Astrocyte (in vitro differentiated cells and primary cell): ENCODE measurements around the gene PRKG1. TPM values are rescaled to one million over a fixed set of nuclear protein-coding genes. Genes with fewer than 3 reads are reported as not detected.

Experiments used
- DNase-seq: peaks from one replicate; pipeline ENCODE4 v3.0.0-alpha.2; 2010; ENCODE audit warnings: low read depth
- FAIRE-seq: peaks from 2 replicates; lab custom pipeline; 2011; peaks lifted over from hg19 to GRCh38; lab: Jason Lieb, UNC
- H2AFZ ChIP-seq: 2 replicates; pipeline ENCODE4 v1.6.0; 2012; ENCODE audit warnings: low read depth, low read length, inconsistent platforms
- H3K27ac ChIP-seq: 2 replicates; pipeline ENCODE4 v1.5.1; 2011; ENCODE audit warnings: low read depth, low read length, inconsistent platforms
- H3K27me3 ChIP-seq: 2 replicates; pipeline ENCODE4 v1.6.0; 2011; ENCODE audit warnings: low read length, inconsistent platforms; ENCODE audit not compliant: insufficient read depth
- H3K36me3 ChIP-seq: 2 replicates; pipeline ENCODE4 v1.5.1; 2011; ENCODE audit warnings: low read length, inconsistent platforms; ENCODE audit not compliant: insufficient read depth
- H3K4me1 ChIP-seq: 2 replicates; pipeline ENCODE4 v1.5.1; 2011; ENCODE audit warnings: low read length, inconsistent platforms; ENCODE audit not compliant: insufficient read depth
- H3K4me2 ChIP-seq: 2 replicates; pipeline ENCODE4 v1.6.0; 2012; ENCODE audit warnings: low read length, inconsistent platforms
- H3K4me3 ChIP-seq: 2 replicates; pipeline ENCODE4 v1.5.1; 2011; ENCODE audit warnings: low read depth, mild to moderate bottlenecking, low read length, inconsistent platforms; ENCODE audit not compliant: insufficient read depth
- H3K79me2 ChIP-seq: 2 replicates; pipeline ENCODE4 v1.6.0; 2012; ENCODE audit warnings: mild to moderate bottlenecking, low read length, inconsistent platforms; ENCODE audit not compliant: insufficient read depth
- H3K9ac ChIP-seq: 2 replicates; pipeline ENCODE4 v1.6.0; 2012; ENCODE audit warnings: mild to moderate bottlenecking, low read length, inconsistent platforms
- H3K9me3 ChIP-seq: 2 replicates; pipeline ENCODE4 v1.5.1; 2012; ENCODE audit warnings: low read depth, mild to moderate bottlenecking, low read length, inconsistent platforms; ENCODE audit not compliant: insufficient read depth
- H4K20me1 ChIP-seq: 2 replicates; pipeline ENCODE4 v1.6.0; 2012; ENCODE audit warnings: low read length, inconsistent platforms; ENCODE audit not compliant: insufficient read depth
- H3K27ac Mint-ChIP-seq: one replicate; pipeline ENCODE4 v1.8.0; 2021; ENCODE audit warnings: mild to moderate bottlenecking, mixed read lengths; ENCODE audit not compliant: unreplicated experiment
- H3K27me3 Mint-ChIP-seq: one replicate; pipeline ENCODE4 v1.8.0; 2021; ENCODE audit warnings: low read depth, mixed read lengths; ENCODE audit not compliant: unreplicated experiment
- H3K36me3 Mint-ChIP-seq: one replicate; pipeline ENCODE4 v1.8.0; 2021; ENCODE audit warnings: low read depth, mixed read lengths; ENCODE audit not compliant: unreplicated experiment
- H3K4me1 Mint-ChIP-seq: one replicate; pipeline ENCODE4 v1.8.0; 2021; ENCODE audit warnings: low read depth, mixed read lengths; ENCODE audit not compliant: unreplicated experiment
- H3K4me3 Mint-ChIP-seq: one replicate; pipeline ENCODE4 v1.8.0; 2021; ENCODE audit warnings: mild to moderate bottlenecking, moderate library complexity, mixed read lengths; ENCODE audit not compliant: unreplicated experiment
- H3K9me3 Mint-ChIP-seq: one replicate; pipeline ENCODE4 v1.8.0; 2021; ENCODE audit warnings: mild to moderate bottlenecking, mixed read lengths; ENCODE audit not compliant: unreplicated experiment
- CTCF ChIP-seq: IDR thresholded peaks from 2 replicates; pipeline ENCODE4 v1.5.1; 2011; ENCODE audit warnings: low read depth, mild to moderate bottlenecking, inconsistent platforms, low read length, moderate library complexity; ENCODE audit not compliant: insufficient read depth
- EZH2 ChIP-seq: IDR thresholded peaks from 2 replicates; pipeline ENCODE4 v1.6.1; 2012; ENCODE audit warnings: mild to moderate bottlenecking, low read length, inconsistent platforms; ENCODE audit not compliant: insufficient read depth
- total RNA-seq: library from RNA; stranded (reverse); gene quantifications from 2 replicates; pipeline ENCODE4 v1.2.1, GENCODE V29; 2021

The PRKG1 gene
- total RNA-seq, 1 donor from 2014 or later: 3.1 TPM

DNA sequence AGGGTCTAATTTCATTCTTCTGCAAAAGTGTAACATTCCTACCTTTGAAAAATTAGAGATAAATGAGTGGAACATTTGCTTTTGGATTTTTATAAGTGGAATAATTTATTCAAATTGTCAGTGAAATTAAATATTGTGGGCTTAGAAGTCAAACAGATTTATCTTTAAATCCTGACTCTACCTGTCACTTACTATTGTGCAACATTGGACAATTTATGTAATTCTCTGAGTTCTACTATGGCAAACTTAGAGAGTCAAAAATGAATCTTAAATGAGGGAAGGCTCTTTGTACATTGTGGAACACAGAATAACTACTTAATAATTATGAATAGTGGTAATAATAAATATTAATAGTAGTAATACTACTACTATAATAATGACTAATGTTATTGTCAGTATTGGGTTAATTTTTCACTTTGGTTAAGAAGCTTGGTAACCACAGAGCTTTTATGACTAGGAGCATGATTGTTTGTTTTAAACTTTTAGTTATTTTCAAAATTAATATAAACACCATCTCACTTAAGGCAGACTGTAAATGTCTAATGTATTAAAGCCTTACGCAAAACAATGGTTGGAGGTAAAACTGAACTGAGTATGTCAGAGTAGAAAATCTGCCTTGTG, 70.0 kb downstream of the PRKG1 start:
- DNase-seq (no peak), FAIRE-seq (no peak)
- no peaks in the 10 kb centered on the region for H3K9me3 ChIP-seq
- no peak for TF ChIP-seq CTCF
- no peak for TF ChIP-seq EZH2
- Mint-ChIP-seq H3K4me3 (no peak overlapping the region), H3K27me3 (no peaks in the 10 kb centered on the region), H3K4me1 (no peaks in the 10 kb centered on the region), H3K9me3 (no peaks in the 10 kb centered on the region), H3K27ac (no peak overlapping the region), H3K36me3 (no peaks in the 10 kb centered on the region)
- H3K4me1 ChIP-seq: no peaks in the 10 kb centered on the region
- H3K4me2 ChIP-seq: no peak overlapping the region
- no peaks in the 10 kb centered on the region for H3K79me2 ChIP-seq
- H3K27ac ChIP-seq: no peak overlapping the region
- H3K27me3 ChIP-seq: no peaks in the 10 kb centered on the region
- no peaks in the 10 kb centered on the region for H4K20me1 ChIP-seq
- no peak overlapping the region for H2AFZ ChIP-seq
- no peak overlapping the region for H3K4me3 ChIP-seq
- no peak overlapping the region for H3K9ac ChIP-seq
- no peaks in the 10 kb centered on the region for H3K36me3 ChIP-seq

- H3K9me3 ChIP-seq: no peaks in the 10 kb centered on the region
- H3K4me3 ChIP-seq: no peak overlapping the region
- Mint-ChIP-seq H3K4me1 (no peaks in the 10 kb centered on the region), H3K4me3 (no peak overlapping the region), H3K27me3 (no peaks in the 10 kb centered on the region), H3K27ac (no peak overlapping the region), H3K9me3 (no peaks in the 10 kb centered on the region), H3K36me3 (no peaks in the 10 kb centered on the region)
- DNase-seq (no peak), FAIRE-seq (no peak)
- no peaks in the 10 kb centered on the region for H3K27me3 ChIP-seq
- H4K20me1 ChIP-seq: no peaks in the 10 kb centered on the region
- H2AFZ ChIP-seq: no peak overlapping the region
- H3K79me2 ChIP-seq: no peaks in the 10 kb centered on the region
- no peak overlapping the region for H3K9ac ChIP-seq
- no peak overlapping the region for H3K27ac ChIP-seq
- TF ChIP-seq CTCF: no peak
- no peak for TF ChIP-seq EZH2
- H3K4me1 ChIP-seq: no peaks in the 10 kb centered on the region
- H3K4me2 ChIP-seq: no peak overlapping the region
- H3K36me3 ChIP-seq: no peaks in the 10 kb centered on the region
Measured at GRCh38 chr10:51145375-51145774, 71.1 kb downstream of the PRKG1 start.

- no peak overlapping the region for H3K27ac ChIP-seq
- no peaks in the 10 kb centered on the region for H3K4me1 ChIP-seq
- TF ChIP-seq CTCF: no peak
- TF ChIP-seq EZH2: no peak
- Mint-ChIP-seq H3K36me3 (no peaks in the 10 kb centered on the region), H3K9me3 (no peaks in the 10 kb centered on the region), H3K4me1 (no peaks in the 10 kb centered on the region), H3K27ac (no peak overlapping the region), H3K27me3 (no peaks in the 10 kb centered on the region), H3K4me3 (no peak overlapping the region)
- no peak overlapping the region for H3K4me3 ChIP-seq
- H4K20me1 ChIP-seq: no peaks in the 10 kb centered on the region
- H3K79me2 ChIP-seq: no peaks in the 10 kb centered on the region
- H3K36me3 ChIP-seq: no peaks in the 10 kb centered on the region
- H3K4me2 ChIP-seq: no peak overlapping the region
- H2AFZ ChIP-seq: no peak overlapping the region
- no peaks in the 10 kb centered on the region for H3K9me3 ChIP-seq
- no peaks in the 10 kb centered on the region for H3K27me3 ChIP-seq
- no peak overlapping the region for H3K9ac ChIP-seq
- FAIRE-seq: no peak
- DNase-seq: no peak
Measured at GRCh38 chr10:51147644-51148399, 73.5 kb downstream of the PRKG1 start.
